Spleen (tissue), 7 donors: ENCODE data around the gene UTP11.
"Not testable (repeated sequence)": the region's sequence is repeated elsewhere in the genome, so short reads cannot be mapped to it uniquely, and the experiment has no call there.

ENCODE experiments used
- CTCF ChIP-seq, 11 experiments: fragments of 200-600 bp in 7 of 11; fragments of 450-650 bp in 4 of 11; sonication (generic) in 4 of 11; IDR thresholded peaks in 8 of 11; conservative IDR thresholded peaks in 3 of 11; 1 replicate in 7 of 11; 2 replicates in 4 of 11; pipeline versions ENCODE4 v1.4.0 to v1.8.0; 2016 to 2021; ENCODE audit warnings: antibody characterized with exemption in 11 of 11, inconsistent platforms in 4 of 11, mild to moderate bottlenecking in 1 of 11
- POLR2A ChIP-seq, 3 donors: fragments of 450-650 bp; IDR thresholded peaks; one replicate each; pipeline ENCODE4 v1.5.1; 2017; ENCODE audit warnings: antibody characterized with exemption in 3 of 3, mild to moderate bottlenecking in 1 of 3
- donor health status: DM: no; HTN: no; CAD: no; lungs with moderate emphysema.
- donor health status: DM: no; HTN: no; CAD: no.
- donor health status: DM: no; HTN: no; CAD: no.

GRCh38 chr1:37964106-37964505 is 48.4 kb upstream of the UTP11 start:
- TF ChIP-seq POLR2A (IDR thresholded peaks at IDR 0.05); CTCF (IDR thresholded peaks at IDR 0.05 in 8 of 11, conservative IDR thresholded peaks at IDR 0.05 in 3 of 11): not testable (repeated sequence)
